Measurements from ENCODE around the gene COPS3.

Gene COPS3

DNA sequence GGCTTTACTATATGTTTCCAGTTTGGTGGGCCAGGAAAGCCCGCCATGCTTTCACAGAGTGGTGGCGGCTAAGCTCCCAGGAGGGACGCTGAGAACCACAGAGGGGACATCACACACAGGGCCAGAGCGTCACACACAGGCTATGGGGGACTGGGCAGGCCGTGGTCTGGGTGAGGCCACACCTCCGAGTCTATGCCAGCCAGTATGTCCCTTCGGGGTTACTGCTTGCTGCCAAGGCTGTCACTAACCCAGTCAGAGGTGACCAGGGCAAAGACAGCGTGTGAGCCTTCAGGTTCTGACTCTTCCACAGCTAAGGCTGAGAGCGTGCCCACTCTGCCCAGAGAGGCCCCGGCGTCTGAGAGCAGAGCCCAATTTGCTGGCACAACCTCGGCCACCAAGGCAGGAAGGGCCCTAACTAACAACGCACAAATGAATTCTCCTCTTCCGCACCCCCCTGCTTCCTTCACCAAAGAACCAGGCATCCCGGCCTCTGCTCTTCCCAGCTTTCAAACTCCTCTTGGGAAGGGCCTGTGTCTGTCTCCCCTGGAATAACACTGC lies 77.8 kb downstream of the COPS3 start:
- 0 out of 2 replicates have a peak, but pooled peaks cover 4% of the 10 kb centered on the region for H3K9me3 ChIP-seq (ENCODE audit: control insufficient read depth, insufficient read depth, low read depth, low read length)
- no peaks in the 10 kb centered on the region for H3K36me3 ChIP-seq (ENCODE audit: control insufficient read depth, insufficient read depth, low read length)
- no peak overlapping the region for H3K27ac ChIP-seq (ENCODE audit: low read depth, low read length)
- H3K4me1 ChIP-seq (ENCODE audit: control insufficient read depth, insufficient read depth, low read length): no peaks in the 10 kb centered on the region
- no peak overlapping the region for H3K9ac ChIP-seq (ENCODE audit: low read length)
- no peaks in the 10 kb centered on the region for H3K27me3 ChIP-seq (ENCODE audit: control insufficient read depth, insufficient read depth, low read length)
- no peak overlapping the region for H3K4me3 ChIP-seq (ENCODE audit: low read depth, low read length)

DNA sequence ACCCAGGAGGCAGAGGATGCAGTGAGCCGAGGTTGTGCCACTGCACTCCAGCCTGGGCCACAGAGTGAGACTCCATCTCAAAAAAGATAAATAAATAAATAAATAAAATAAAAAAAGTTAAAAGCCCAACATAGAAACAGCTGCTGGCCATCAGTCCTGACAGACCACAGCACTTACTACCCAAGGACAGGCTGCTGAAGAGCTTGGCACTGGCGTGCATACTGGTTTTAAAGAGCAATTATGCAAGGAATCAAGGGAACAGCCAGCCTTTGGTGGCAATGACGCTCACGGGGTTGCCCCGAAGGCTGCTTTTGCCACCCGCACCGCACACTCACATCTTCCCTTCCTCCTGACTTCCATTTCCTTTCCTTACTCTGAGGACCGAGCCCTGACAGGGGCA lies 79.1 kb downstream of the COPS3 start:
- Histone ChIP-seq H3K27ac (ENCODE audit: low read depth, low read length) (no peak overlapping the region), H3K9ac (ENCODE audit: low read length) (no peak overlapping the region), H3K36me3 (ENCODE audit: control insufficient read depth, insufficient read depth, low read length) (no peaks in the 10 kb centered on the region), H3K27me3 (ENCODE audit: control insufficient read depth, insufficient read depth, low read length) (no peaks in the 10 kb centered on the region), H3K4me1 (ENCODE audit: control insufficient read depth, insufficient read depth, low read length) (no peaks in the 10 kb centered on the region), H3K4me3 (ENCODE audit: low read depth, low read length) (no peak overlapping the region), H3K9me3 (ENCODE audit: control insufficient read depth, insufficient read depth, low read depth, low read length) (0 out of 2 replicates have a peak, but pooled peaks cover 4% of the 10 kb centered on the region)

DNA sequence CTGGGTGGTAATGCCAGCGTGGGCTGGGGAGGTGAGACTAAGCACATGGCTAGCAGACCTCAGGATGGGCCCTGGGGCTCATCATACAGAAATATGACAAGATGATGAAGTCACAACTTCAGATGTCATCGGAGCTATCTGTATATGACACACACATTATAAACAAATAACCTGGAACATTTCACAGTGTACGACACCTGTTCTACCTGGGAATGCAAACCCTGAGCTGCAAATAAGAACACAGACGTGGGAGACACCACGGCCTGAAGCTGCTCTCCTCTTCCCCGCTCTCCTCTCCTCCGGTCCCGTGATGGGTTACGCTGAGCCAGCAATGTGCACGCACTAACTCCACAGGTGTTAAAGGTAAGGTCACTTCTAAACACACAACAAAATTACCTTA lies 79.8 kb downstream of the COPS3 start:
- H3K4me3 ChIP-seq (ENCODE audit: low read depth, low read length): no peak overlapping the region
- H3K27me3 ChIP-seq (ENCODE audit: control insufficient read depth, insufficient read depth, low read length): no peaks in the 10 kb centered on the region
- no peaks in the 10 kb centered on the region for H3K4me1 ChIP-seq (ENCODE audit: control insufficient read depth, insufficient read depth, low read length)
- H3K9me3 ChIP-seq (ENCODE audit: control insufficient read depth, insufficient read depth, low read depth, low read length): 0 out of 2 replicates have a peak, but pooled peaks cover 1% of the 10 kb centered on the region
- H3K27ac ChIP-seq (ENCODE audit: low read depth, low read length): no peak overlapping the region
- no peak overlapping the region for H3K9ac ChIP-seq (ENCODE audit: low read length)
- H3K36me3 ChIP-seq (ENCODE audit: control insufficient read depth, insufficient read depth, low read length): no peaks in the 10 kb centered on the region

DNA sequence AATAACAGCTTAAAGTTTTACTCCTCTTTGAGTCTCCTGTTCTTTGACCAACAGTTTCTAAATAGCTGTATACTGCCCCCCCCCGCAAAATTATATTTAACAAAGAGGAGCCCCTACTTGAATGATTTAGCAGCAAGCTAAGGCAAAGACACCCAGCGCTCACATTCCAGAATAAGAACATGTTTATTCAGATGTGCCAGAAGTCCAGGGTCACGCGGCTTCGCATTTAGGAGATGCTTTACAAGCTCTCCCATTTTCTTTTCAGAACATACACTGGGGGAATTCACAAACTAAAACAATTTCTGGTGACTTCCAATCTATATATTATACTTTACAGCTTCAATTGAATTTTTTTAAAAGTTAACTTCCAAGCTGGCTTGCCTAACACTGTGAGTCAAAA lies 80.2 kb downstream of the COPS3 start:
- Histone ChIP-seq H3K4me1 (ENCODE audit: control insufficient read depth, insufficient read depth, low read length) (no peaks in the 10 kb centered on the region), H3K27ac (ENCODE audit: low read depth, low read length) (no peak overlapping the region), H3K9me3 (ENCODE audit: control insufficient read depth, insufficient read depth, low read depth, low read length) (no peaks in the 10 kb centered on the region), H3K36me3 (ENCODE audit: control insufficient read depth, insufficient read depth, low read length) (no peaks in the 10 kb centered on the region), H3K27me3 (ENCODE audit: control insufficient read depth, insufficient read depth, low read length) (no peaks in the 10 kb centered on the region), H3K4me3 (ENCODE audit: low read depth, low read length) (no peak overlapping the region), H3K9ac (ENCODE audit: low read length) (no peak overlapping the region)

DNA sequence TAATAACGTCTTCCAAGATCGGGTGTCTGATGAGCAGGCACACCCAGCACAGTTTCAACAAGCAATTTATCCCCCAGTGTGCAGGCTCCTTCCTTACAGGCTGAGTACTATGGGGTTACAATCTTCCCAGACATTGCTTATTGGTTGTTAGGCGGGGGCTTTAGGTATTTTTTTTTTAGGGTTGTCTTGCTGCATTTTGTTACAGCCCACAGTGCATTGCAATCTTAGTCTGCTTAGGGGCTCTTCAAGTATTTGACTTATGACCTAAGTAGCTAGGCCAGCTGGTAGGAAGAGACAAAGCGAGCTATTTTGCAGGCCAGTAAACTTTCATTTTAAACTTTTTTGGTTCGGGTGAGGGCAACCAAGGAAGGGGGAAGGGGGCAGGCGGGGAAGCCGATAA lies 80.7 kb downstream of the COPS3 start:
- Histone ChIP-seq H3K9ac (ENCODE audit: low read length) (no peak overlapping the region), H3K36me3 (ENCODE audit: control insufficient read depth, insufficient read depth, low read length) (no peaks in the 10 kb centered on the region), H3K4me1 (ENCODE audit: control insufficient read depth, insufficient read depth, low read length) (no peaks in the 10 kb centered on the region), H3K27ac (ENCODE audit: low read depth, low read length) (no peak overlapping the region), H3K9me3 (ENCODE audit: control insufficient read depth, insufficient read depth, low read depth, low read length) (no peaks in the 10 kb centered on the region), H3K27me3 (ENCODE audit: control insufficient read depth, insufficient read depth, low read length) (no peaks in the 10 kb centered on the region), H3K4me3 (ENCODE audit: low read depth, low read length) (no peak overlapping the region)

DNA sequence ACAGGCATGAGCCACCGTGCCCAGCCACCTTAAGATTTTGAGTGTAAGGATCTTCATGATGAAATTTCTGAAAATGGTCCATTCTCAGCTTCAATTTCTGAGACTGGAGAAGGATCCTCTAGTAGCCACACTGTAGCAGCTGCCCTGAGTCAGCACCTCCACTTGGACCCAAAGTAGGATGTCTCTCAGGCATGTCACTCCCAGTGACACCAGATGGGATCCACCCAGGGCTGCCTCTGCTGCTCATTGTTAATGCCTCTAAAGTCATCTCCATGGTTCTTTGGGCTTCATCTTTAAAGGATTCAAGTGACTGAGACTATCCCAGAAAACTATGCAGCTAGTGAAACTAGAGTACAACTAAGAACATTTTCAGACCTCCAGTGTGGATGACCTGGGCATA lies 82.8 kb downstream of the COPS3 start:
- no peaks in the 10 kb centered on the region for H3K4me1 ChIP-seq (ENCODE audit: control insufficient read depth, insufficient read depth, low read length)
- no peaks in the 10 kb centered on the region for H3K36me3 ChIP-seq (ENCODE audit: control insufficient read depth, insufficient read depth, low read length)
- H3K27ac ChIP-seq (ENCODE audit: low read depth, low read length): no peak overlapping the region

DNA sequence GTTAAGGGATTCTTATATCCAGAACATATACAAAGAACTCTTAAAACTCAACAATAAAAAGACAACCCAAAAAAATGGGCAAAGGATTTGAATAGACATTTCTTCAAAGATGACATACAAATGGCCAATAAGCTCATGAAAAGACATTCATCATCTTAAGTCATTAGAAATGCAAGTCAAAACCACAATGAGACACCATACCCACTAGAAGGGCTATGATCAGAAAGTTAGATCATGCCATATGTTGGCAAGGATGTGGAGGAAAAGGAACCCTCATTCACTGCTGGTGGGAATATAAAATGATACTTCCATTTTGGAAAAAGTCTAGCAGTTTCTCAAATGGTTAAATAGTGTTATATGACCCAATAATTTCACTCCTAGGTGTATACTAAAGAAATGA lies 84.3 kb downstream of the COPS3 start:
- Histone ChIP-seq H3K36me3 (ENCODE audit: control insufficient read depth, insufficient read depth, low read length) (no peaks in the 10 kb centered on the region), H3K27me3 (ENCODE audit: control insufficient read depth, insufficient read depth, low read length) (no peaks in the 10 kb centered on the region), H3K9ac (ENCODE audit: low read length) (no peak overlapping the region), H3K27ac (ENCODE audit: low read depth, low read length) (no peak overlapping the region), H3K4me1 (ENCODE audit: control insufficient read depth, insufficient read depth, low read length) (peaks cover 3% of the 10 kb centered on the region), H3K9me3 (ENCODE audit: control insufficient read depth, insufficient read depth, low read depth, low read length) (no peaks in the 10 kb centered on the region), H3K4me3 (ENCODE audit: low read depth, low read length) (no peak overlapping the region)

More for the DNA sequence above, 82.8 kb downstream of the COPS3 start:
- H3K4me3 ChIP-seq (ENCODE audit: low read depth, low read length): no peak overlapping the region
- H3K9me3 ChIP-seq (ENCODE audit: control insufficient read depth, insufficient read depth, low read depth, low read length): no peaks in the 10 kb centered on the region
- H3K27me3 ChIP-seq (ENCODE audit: control insufficient read depth, insufficient read depth, low read length): no peaks in the 10 kb centered on the region
- no peak overlapping the region for H3K9ac ChIP-seq (ENCODE audit: low read length)
